Activated CD8-positive, alpha-beta T cell treated with anti-CD3 and anti-CD28 coated beads, Interleukin-2, amount 10 ng/mL, durations not matched to agents 7 days and 5 days (primary cell): ENCODE measurements around the gene TNRC18. TPM values are rescaled to one million over a fixed set of nuclear protein-coding genes. Genes with fewer than 3 reads are reported as not detected.

Experiments used
- ATAC-seq: fragments of 150-1000 bp; cut with Tn5 transposase; one replicate; pipeline ENCODE4 v1.10.0; 2021; ENCODE audit warnings: moderate library complexity
- CTCF ChIA-PET: fragments of 350-600 bp; sonication (Branson Sonifier 250); formaldehyde crosslinking; loops from one replicate; lab custom pipeline; 2021; ENCODE audit warnings: antibody characterized with exemption; lab: Charles Lee
- POLR2A ChIA-PET: fragments of 350-600 bp; sonication (Branson Sonifier 250); formaldehyde crosslinking; loops from one replicate; lab custom pipeline; 2021; ENCODE audit warnings: antibody characterized with exemption; lab: Charles Lee
- DNase-seq: peaks from one replicate; pipeline ENCODE4 v3.0.0-alpha.2; 2020
- H3K27ac Mint-ChIP-seq: one replicate; pipeline ENCODE4 v1.8.0; 2021; ENCODE audit warnings: mild to moderate bottlenecking, mixed read lengths
- H3K27me3 Mint-ChIP-seq: one replicate; pipeline ENCODE4 v1.8.0; 2021; ENCODE audit warnings: low read depth, mixed read lengths
- H3K36me3 Mint-ChIP-seq: one replicate; pipeline ENCODE4 v1.8.0; 2021; ENCODE audit warnings: low read depth, mixed read lengths
- H3K4me1 Mint-ChIP-seq: one replicate; pipeline ENCODE4 v1.8.0; 2021; ENCODE audit warnings: low read depth, mixed read lengths
- H3K4me3 Mint-ChIP-seq: one replicate; pipeline ENCODE4 v1.8.0; 2021; ENCODE audit warnings: mild to moderate bottlenecking, mixed read lengths
- H3K9me3 Mint-ChIP-seq: one replicate; pipeline ENCODE4 v1.8.0; 2022; ENCODE audit warnings: mixed read lengths; ENCODE audit not compliant: insufficient read depth
- total RNA-seq, 2 experiments: library from RNA; stranded (reverse); gene quantifications; one replicate each; pipeline ENCODE4 v1.2.3, GENCODE V29; 2021

Gene TNRC18
- total RNA-seq, 2 experiments from 2014 or later, result 46.1 to 52.1 TPM

- ATAC-seq (no peak), DNase-seq (no peak)
- Mint-ChIP-seq H3K4me1 (peaks cover 13% of the 10 kb centered on the region), H3K27ac (no peak overlapping the region), H3K27me3 (no peaks in the 10 kb centered on the region), H3K36me3 (peaks cover 36% of the 10 kb centered on the region), H3K9me3 (no peaks in the 10 kb centered on the region), H3K4me3 (no peak overlapping the region)
- ChIA-PET POLR2A (no interaction called here), CTCF (interaction anchor here (0.8 to 7.7 kb wide), 2 partner anchors 14 to 45 kb away, joined by 3 to 38 read pairs; no protein-coding TSS in a partner anchor)
Measured at GRCh38 chr7:5351507-5352265, 71.9 kb downstream of the TNRC18 start.

- DNase-seq, result no peak
- Mint-ChIP-seq H3K27me3 (no peaks in the 10 kb centered on the region), H3K9me3 (no peaks in the 10 kb centered on the region), H3K27ac (no peak overlapping the region), H3K4me3 (no peak overlapping the region), H3K36me3 (peaks cover 37% of the 10 kb centered on the region), H3K4me1 (peaks cover 13% of the 10 kb centered on the region)
- ChIA-PET CTCF (interaction anchor here (0.8 to 7.7 kb wide), 2 partner anchors 15 to 46 kb away, joined by 3 to 38 read pairs; no protein-coding TSS in a partner anchor), POLR2A (no interaction called here)
- no peak for ATAC-seq
Measured at GRCh38 chr7:5350600-5351385, 72.8 kb downstream of the TNRC18 start.

- POLR2A ChIA-PET, result no interaction called here
- H3K27me3 Mint-ChIP-seq, result no peaks in the 10 kb centered on the region
- H3K4me3 Mint-ChIP-seq, result no peak overlapping the region
- H3K27ac Mint-ChIP-seq, result no peak overlapping the region
- ATAC-seq (no peak), DNase-seq (no peak)
- H3K36me3 Mint-ChIP-seq, result peaks cover 38% of the 10 kb centered on the region
- peaks cover 10% of the 10 kb centered on the region for H3K4me1 Mint-ChIP-seq
- H3K9me3 Mint-ChIP-seq, result no peaks in the 10 kb centered on the region
- CTCF ChIA-PET, result no interaction called here
Measured at GRCh38 chr7:5350174-5350463, 73.5 kb downstream of the TNRC18 start.

GRCh38 chr7:5349437-5350173, 74.0 kb downstream of the TNRC18 start:
- no peaks in the 10 kb centered on the region for H3K27me3 Mint-ChIP-seq
- no peak overlapping the region for H3K4me3 Mint-ChIP-seq
- peaks cover 5% of the 10 kb centered on the region for H3K4me1 Mint-ChIP-seq
- DNase-seq, result no peak
- no peak for ATAC-seq
- H3K27ac Mint-ChIP-seq, result no peak overlapping the region
- peaks cover 38% of the 10 kb centered on the region for H3K36me3 Mint-ChIP-seq
- ChIA-PET CTCF (no interaction called here), POLR2A (no interaction called here)
- peaks cover under 1% of the 10 kb centered on the region for H3K9me3 Mint-ChIP-seq

- no peak overlapping the region for H3K27ac Mint-ChIP-seq
- no peaks in the 10 kb centered on the region for H3K27me3 Mint-ChIP-seq
- CTCF ChIA-PET, result no interaction called here
- DNase-seq, result no peak
- no peaks in the 10 kb centered on the region for H3K4me1 Mint-ChIP-seq
- H3K9me3 Mint-ChIP-seq, result peaks cover 7% of the 10 kb centered on the region
- POLR2A ChIA-PET, result no interaction called here
- no peak for ATAC-seq
- H3K4me3 Mint-ChIP-seq, result no peak overlapping the region
- H3K36me3 Mint-ChIP-seq, result peaks cover 40% of the 10 kb centered on the region
Measured at GRCh38 chr7:5349005-5349380, 74.6 kb downstream of the TNRC18 start.

- DNase-seq, result no peak
- CTCF ChIA-PET, result no interaction called here
- H3K36me3 Mint-ChIP-seq, result peaks cover 41% of the 10 kb centered on the region
Measured at GRCh38 chr7:5348134-5349004, 75.3 kb downstream of the TNRC18 start.

GRCh38 chr7:5345671-5346070, 78.0 kb downstream of the TNRC18 start:
- no peaks in the 10 kb centered on the region for H3K27me3 Mint-ChIP-seq
- no peak for DNase-seq
- ChIA-PET CTCF (no interaction called here), POLR2A (no interaction called here)
- H3K9me3 Mint-ChIP-seq, result peaks cover 10% of the 10 kb centered on the region
- H3K36me3 Mint-ChIP-seq, result peaks cover 56% of the 10 kb centered on the region
- no peaks in the 10 kb centered on the region for H3K4me1 Mint-ChIP-seq
- ATAC-seq, result no peak
- no peak overlapping the region for H3K4me3 Mint-ChIP-seq
- no peak overlapping the region for H3K27ac Mint-ChIP-seq

More at GRCh38 chr7:5348134-5349004, 75.3 kb downstream of the TNRC18 start:
- Mint-ChIP-seq H3K4me1 (no peaks in the 10 kb centered on the region), H3K27me3 (no peaks in the 10 kb centered on the region), H3K9me3 (peaks cover 10% of the 10 kb centered on the region), H3K27ac (no peak overlapping the region), H3K4me3 (no peak overlapping the region)
- no peak for ATAC-seq
- POLR2A ChIA-PET, result no interaction called here

- H3K4me3 Mint-ChIP-seq, result no peak overlapping the region
- CTCF ChIA-PET, result no interaction called here
Measured at GRCh38 chr7:5345171-5345570, 78.5 kb downstream of the TNRC18 start.

GRCh38 chr7:5344342-5344741, 79.3 kb downstream of the TNRC18 start:
- Mint-ChIP-seq H3K4me1 (peaks cover 6% of the 10 kb centered on the region), H3K9me3 (peaks cover 10% of the 10 kb centered on the region), H3K36me3 (peaks cover 67% of the 10 kb centered on the region), H3K4me3 (no peak overlapping the region), H3K27ac (no peak overlapping the region), H3K27me3 (no peaks in the 10 kb centered on the region)
- ATAC-seq (no peak), DNase-seq (no peak)
- CTCF ChIA-PET, result no interaction called here
- POLR2A ChIA-PET, result no interaction called here

More at GRCh38 chr7:5345171-5345570, 78.5 kb downstream of the TNRC18 start:
- POLR2A ChIA-PET, result no interaction called here
- DNase-seq (no peak), ATAC-seq (no peak)
- Mint-ChIP-seq H3K4me1 (peaks cover 2% of the 10 kb centered on the region), H3K9me3 (peaks cover 10% of the 10 kb centered on the region), H3K27me3 (no peaks in the 10 kb centered on the region), H3K27ac (no peak overlapping the region), H3K36me3 (peaks cover 60% of the 10 kb centered on the region)

- DNase-seq (no peak), ATAC-seq (no peak)
- H3K4me1 Mint-ChIP-seq, result peaks cover 6% of the 10 kb centered on the region
- H3K4me3 Mint-ChIP-seq, result no peak overlapping the region
- H3K27me3 Mint-ChIP-seq, result no peaks in the 10 kb centered on the region
- peaks cover 69% of the 10 kb centered on the region for H3K36me3 Mint-ChIP-seq
- ChIA-PET POLR2A (no interaction called here), CTCF (no interaction called here)
- no peak overlapping the region for H3K27ac Mint-ChIP-seq
- H3K9me3 Mint-ChIP-seq, result peaks cover 10% of the 10 kb centered on the region
Measured at GRCh38 chr7:5343884-5344283, 79.8 kb downstream of the TNRC18 start.

- Mint-ChIP-seq H3K27ac (no peak overlapping the region), H3K9me3 (peaks cover 10% of the 10 kb centered on the region), H3K27me3 (no peaks in the 10 kb centered on the region), H3K4me3 (no peak overlapping the region), H3K4me1 (peaks cover 6% of the 10 kb centered on the region), H3K36me3 (peaks cover 70% of the 10 kb centered on the region)
- CTCF ChIA-PET, result no interaction called here
- POLR2A ChIA-PET, result no interaction called here
- DNase-seq (no peak), ATAC-seq (no peak)
Measured at GRCh38 chr7:5342631-5343030, 81.0 kb downstream of the TNRC18 start.
